HepG2 (cell line): ENCODE data around the gene CCDC69. TPM values are rescaled to one million over a fixed set of nuclear protein-coding genes. Genes with fewer than 3 reads are reported as not detected.

Experiments
- ATAC-seq: fragments of 200-7000 bp; cut with Tn5 transposase; 3 replicates; pipeline ENCODE4 v1.9.1; 2020; ENCODE audit warnings: mild to moderate bottlenecking, moderate library complexity
- BruUV-seq: library from RNA; stranded (reverse); fragments of 400-500 nt; replicated peaks from 2 replicates; lab custom pipeline; 2021; lab: Mats Ljungman, UMichigan
- CTCF ChIA-PET: fragments of 300-600 bp; formaldehyde crosslinking; extraction: SDS; loops from one replicate; lab custom pipeline; 2021; ENCODE audit warnings: low total read pairs, inconsistent platforms, low intra/inter-chr PET ratio; lab: Yijun Ruan, JAX
- POLR2A ChIA-PET: fragments of 350-600 bp; sonication (Branson Sonifier 250); formaldehyde crosslinking; loops from one replicate; lab custom pipeline; 2020; ENCODE audit warnings: antibody characterized with exemption, inconsistent platforms; lab: Yijun Ruan, JAX
- DNase-seq: peaks from one replicate; pipeline ENCODE4 v3.0.0-alpha.2; 2015; ENCODE audit warnings: low spot score
- FAIRE-seq: peaks from 3 replicates; lab custom pipeline; 2011; peaks lifted over from hg19 to GRCh38; lab: Jason Lieb, UNC
- H2AFZ ChIP-seq: one replicate; pipeline ENCODE4 v1.6.1; 2011; ENCODE audit warnings: low read length, inconsistent platforms
- H3K27ac ChIP-seq: fragments of 300-600 bp; 3 replicates; pipeline ENCODE4 v1.8.0; 2011; ENCODE audit warnings: mixed run types, mild to moderate bottlenecking, mixed read lengths, low read length, inconsistent platforms; ENCODE audit not compliant: insufficient read depth; ENCODE audit errors: extremely low read length
- H3K27me3 ChIP-seq, 2 experiments: fragments of 200-600 bp in 1 of 2; 2 replicates in 1 of 2; 3 replicates in 1 of 2; pipeline versions ENCODE4 v1.6.0 to v1.8.0; 2011; ENCODE audit warnings: low read length in 2 of 2, mild to moderate bottlenecking in 2 of 2, moderate library complexity in 2 of 2, inconsistent platforms in 1 of 2; ENCODE audit not compliant: insufficient read depth in 2 of 2, control insufficient read depth in 1 of 2
- H3K36me3 ChIP-seq, 2 experiments: fragments of 200-600 bp in 1 of 2; replicated peaks in 1 of 2; 2 replicates in 1 of 2; 3 replicates in 1 of 2; pipeline versions ENCODE4 v1.5.1 to v1.8.0; 2011; ENCODE audit warnings: low read length in 2 of 2, inconsistent platforms in 1 of 2; ENCODE audit not compliant: insufficient read depth in 2 of 2, control insufficient read depth in 1 of 2
- H3K4me1 ChIP-seq: 2 replicates; pipeline ENCODE4 v1.5.1; 2012; ENCODE audit warnings: low read length, inconsistent platforms; ENCODE audit not compliant: insufficient read depth
- H3K4me2 ChIP-seq: 2 replicates; pipeline ENCODE4 v1.6.0; 2011; ENCODE audit warnings: low read depth, low read length, inconsistent platforms
- H3K4me3 ChIP-seq, 3 experiments: fragments of 200-600 bp in 1 of 3; sonication (generic), shearing (Covaris generic) in 1 of 3; replicated peaks in 1 of 3; 2 replicates each; pipeline ENCODE4 v1.5.1; 2011 to 2016; ENCODE audit warnings: low read length in 3 of 3, inconsistent platforms in 2 of 3, low read depth in 2 of 3, mild to moderate bottlenecking in 2 of 3, control low read depth in 1 of 3, mixed read lengths in 1 of 3; ENCODE audit not compliant: insufficient read depth in 1 of 3
- H3K79me2 ChIP-seq: one replicate; pipeline ENCODE4 v1.6.1; 2011; ENCODE audit warnings: low read length, inconsistent platforms; ENCODE audit not compliant: insufficient read depth
- H3K9ac ChIP-seq: 2 replicates; pipeline ENCODE4 v1.6.0; 2011; ENCODE audit warnings: mild to moderate bottlenecking, low read depth, low read length, inconsistent platforms; ENCODE audit not compliant: insufficient read depth
- H3K9me3 ChIP-seq: 2 replicates; pipeline ENCODE4 v1.5.1; 2012; ENCODE audit warnings: mild to moderate bottlenecking, low read length
- H4K20me1 ChIP-seq: 2 replicates; pipeline ENCODE4 v1.6.0; 2011; ENCODE audit warnings: inconsistent platforms, mild to moderate bottlenecking, low read length, moderate library complexity; ENCODE audit not compliant: insufficient read depth
- HDAC1 ChIP-seq: sonication (generic); formaldehyde crosslinking; IDR thresholded peaks from 2 replicates; pipeline ENCODE4 v1.5.1; 2020; ENCODE audit warnings: mild to moderate bottlenecking, missing genetic modification reagents
- HOXA7 ChIP-seq: sonication (generic); formaldehyde crosslinking; IDR thresholded peaks from 2 replicates; pipeline ENCODE4 v1.8.1; 2022; ENCODE audit warnings: mild to moderate bottlenecking, missing genetic modification reagents, moderate library complexity
- PAX8 ChIP-seq: sonication (generic); formaldehyde crosslinking; IDR thresholded peaks from 2 replicates; pipeline ENCODE4 v1.8.0; 2022; ENCODE audit warnings: mild to moderate bottlenecking, missing genetic modification reagents, borderline replicate concordance
- SSRP1 ChIP-seq: IDR thresholded peaks from 2 replicates; pipeline ENCODE4 v1.6.1; 2016; ENCODE audit warnings: control low read depth
- ZNF296 ChIP-seq: sonication (generic); formaldehyde crosslinking; conservative IDR thresholded peaks from 2 replicates; pipeline ENCODE4 v1.5.0; 2020; ENCODE audit warnings: mild to moderate bottlenecking, missing genetic modification reagents
- WGBS: methylation state at CpG from one replicate; pipeline ENCODE4 v1.1.6; 2017; ENCODE audit warnings: low lambda C conversion rate; 5-methylcytosine and 5-hydroxymethylcytosine counted together
- in situ Hi-C: cut with HindIII; loops from 2 replicates; pipeline ENCODE4 v1.10.0; 2017; ENCODE audit warnings: low pct_unique_long_range_greater_than_20kb; ENCODE audit not compliant: extremely low pct_ligation_motif_present
- intact Hi-C: fragments of 100-400 bp; cut with micrococcal nuclease; formaldehyde crosslinking; loops from one replicate; pipeline ENCODE4 v1.10.0; 2022; ENCODE audit not compliant: unreplicated experiment
- polyA plus RNA-seq, 8 experiments: library from polyadenylated mRNA; depleted of rRNA in 3 of 8; stranded (reverse) in 7 of 8; unstranded in 1 of 8; fragments of >200 nt; fragmentation: Illumina TruSeq in 4 of 8; extraction: Trizol in 4 of 8; gene quantifications; 2 replicates each; pipeline versions ENCODE4 v1.2.1 to v1.2.3, GENCODE V29; 2011 to 2016; ENCODE audit warnings: low read depth in 4 of 8, missing spikeins in 1 of 8, mixed read lengths in 1 of 8; ENCODE audit not compliant: insufficient read depth in 1 of 8
- total RNA-seq, 5 experiments: library from RNA; depleted of rRNA; stranded (reverse); fragments of >200 nt; fragmentation: Illumina TruSeq; extraction: Trizol; gene quantifications; 2 replicates each; pipeline ENCODE4 v1.2.3, GENCODE V29; 2016; ENCODE audit warnings: low read depth in 1 of 5
- TF ChIP-seq, protein P1 (sequence below): sonication (generic); formaldehyde crosslinking; IDR thresholded peaks from 2 replicates; pipeline ENCODE4 v1.4.0; 2020; ENCODE audit warnings: missing genetic modification reagents, borderline replicate concordance
- TF ChIP-seq, protein P2 (sequence below): sonication (generic); formaldehyde crosslinking; IDR thresholded peaks from 2 replicates; pipeline ENCODE4 v1.4.0; 2020; ENCODE audit warnings: missing genetic modification reagents

CCDC69 gene
- total and polyA plus RNA-seq, 2 of the 13 experiments (the other 11 are each of a cell fraction or from before 2014, with no cell fraction given) = 12.2 to 45.2 TPM

DNA sequence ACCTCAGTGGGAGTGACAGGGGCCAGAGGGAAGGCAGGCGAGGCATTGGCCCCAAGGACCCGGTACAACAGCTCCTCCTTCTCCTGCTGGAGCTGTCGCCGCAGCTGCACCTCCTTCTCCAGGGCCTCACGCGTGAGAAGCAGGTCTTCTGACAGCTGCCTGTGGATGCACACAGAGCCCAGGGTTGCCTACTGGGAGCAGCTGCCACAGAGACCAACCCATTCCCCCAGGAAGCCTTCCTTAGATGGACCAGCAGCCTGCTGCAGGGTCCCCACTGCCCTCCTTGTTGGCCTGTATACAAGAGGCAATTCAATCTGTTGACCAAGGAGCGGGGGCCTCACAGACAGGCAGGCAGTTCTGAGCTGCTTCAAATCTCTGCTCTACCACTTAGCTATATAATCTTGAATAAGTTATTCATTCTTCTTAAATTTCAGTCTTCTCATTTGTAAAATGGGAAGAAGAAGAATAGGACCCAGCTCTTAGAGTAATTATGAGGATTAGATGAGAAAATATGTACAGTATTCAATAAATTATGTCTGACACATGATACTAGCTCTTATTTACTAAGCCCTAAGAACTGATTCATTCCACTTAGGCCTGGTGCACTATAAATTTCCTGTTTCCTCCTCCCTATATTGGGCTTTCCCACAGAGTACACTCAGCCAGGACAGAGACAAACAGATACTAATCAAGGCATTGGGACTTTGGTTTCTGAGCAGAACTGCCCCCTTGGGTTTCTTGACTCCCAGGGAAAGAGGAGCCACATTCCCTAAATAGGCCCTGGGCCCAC, 40.2 kb downstream of the CCDC69 start:
- Histone ChIP-seq H3K36me3 (peaks cover 0 to 7% of the 10 kb centered on the region in 2 experiments; a peak in 1 of 5 replicates), H3K79me2 (no peaks in the 10 kb centered on the region), H3K4me3 (no peak overlapping the region), H3K4me2 (no peak overlapping the region), H4K20me1 (no peaks in the 10 kb centered on the region; the same call in 1 of the 2 replicates), H3K27ac (no peak overlapping the region), H3K9me3 (no peaks in the 10 kb centered on the region), H3K4me1 (no peaks in the 10 kb centered on the region), H2AFZ (no peak overlapping the region), H3K9ac (no peak overlapping the region), H3K27me3 (no peaks in the 10 kb centered on the region)
- ATAC-seq (no peak), FAIRE-seq (no peak), DNase-seq (no peak)
- CTCF ChIA-PET = no interaction called here
- TF ChIP-seq PAX8 (CRISPR knock-in tag) (no peak), ZNF296 (no peak), HOXA7 (CRISPR knock-in tag) (no peak), SSRP1 (no peak), HDAC1 (CRISPR knock-in tag) (no peak)
- TF ChIP-seq, protein P1, sequence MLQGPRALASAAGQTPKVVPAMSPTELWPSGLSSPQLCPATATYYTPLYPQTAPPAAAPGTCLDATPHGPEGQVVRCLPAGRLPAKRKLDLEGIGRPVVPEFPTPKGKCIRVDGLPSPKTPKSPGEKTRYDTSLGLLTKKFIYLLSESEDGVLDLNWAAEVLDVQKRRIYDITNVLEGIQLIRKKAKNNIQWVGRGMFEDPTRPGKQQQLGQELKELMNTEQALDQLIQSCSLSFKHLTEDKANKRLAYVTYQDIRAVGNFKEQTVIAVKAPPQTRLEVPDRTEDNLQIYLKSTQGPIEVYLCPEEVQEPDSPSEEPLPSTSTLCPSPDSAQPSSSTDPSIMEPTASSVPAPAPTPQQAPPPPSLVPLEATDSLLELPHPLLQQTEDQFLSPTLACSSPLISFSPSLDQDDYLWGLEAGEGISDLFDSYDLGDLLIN (CRISPR knock-in tag) = no peak
- TF ChIP-seq, protein P2, sequence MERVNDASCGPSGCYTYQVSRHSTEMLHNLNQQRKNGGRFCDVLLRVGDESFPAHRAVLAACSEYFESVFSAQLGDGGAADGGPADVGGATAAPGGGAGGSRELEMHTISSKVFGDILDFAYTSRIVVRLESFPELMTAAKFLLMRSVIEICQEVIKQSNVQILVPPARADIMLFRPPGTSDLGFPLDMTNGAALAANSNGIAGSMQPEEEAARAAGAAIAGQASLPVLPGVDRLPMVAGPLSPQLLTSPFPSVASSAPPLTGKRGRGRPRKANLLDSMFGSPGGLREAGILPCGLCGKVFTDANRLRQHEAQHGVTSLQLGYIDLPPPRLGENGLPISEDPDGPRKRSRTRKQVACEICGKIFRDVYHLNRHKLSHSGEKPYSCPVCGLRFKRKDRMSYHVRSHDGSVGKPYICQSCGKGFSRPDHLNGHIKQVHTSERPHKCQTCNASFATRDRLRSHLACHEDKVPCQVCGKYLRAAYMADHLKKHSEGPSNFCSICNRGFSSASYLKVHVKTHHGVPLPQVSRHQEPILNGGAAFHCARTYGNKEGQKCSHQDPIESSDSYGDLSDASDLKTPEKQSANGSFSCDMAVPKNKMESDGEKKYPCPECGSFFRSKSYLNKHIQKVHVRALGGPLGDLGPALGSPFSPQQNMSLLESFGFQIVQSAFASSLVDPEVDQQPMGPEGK (CRISPR knock-in tag) = no peak
- intact Hi-C loops (no loop called here), in situ Hi-C loops (no loop called here)
- POLR2A ChIA-PET = no interaction called here
- no TSS peak for BruUV-seq
- WGBS = 98% methylated on average over 4 of the region's 7 CpGs
